C1 segment of cervical spinal cord (tissue), 14 donors: ENCODE measurements around the gene TMEM123.
"Not testable (repeated sequence)": the region's sequence is repeated elsewhere in the genome, so short reads cannot be mapped to it uniquely, and the experiment has no call there.

Experiments used
- DNase-seq, 14 donors: peaks; one replicate each; lab custom pipeline; 2025; lab: John Stamatoyannopoulos, UW

The TMEM123 gene

DNA sequence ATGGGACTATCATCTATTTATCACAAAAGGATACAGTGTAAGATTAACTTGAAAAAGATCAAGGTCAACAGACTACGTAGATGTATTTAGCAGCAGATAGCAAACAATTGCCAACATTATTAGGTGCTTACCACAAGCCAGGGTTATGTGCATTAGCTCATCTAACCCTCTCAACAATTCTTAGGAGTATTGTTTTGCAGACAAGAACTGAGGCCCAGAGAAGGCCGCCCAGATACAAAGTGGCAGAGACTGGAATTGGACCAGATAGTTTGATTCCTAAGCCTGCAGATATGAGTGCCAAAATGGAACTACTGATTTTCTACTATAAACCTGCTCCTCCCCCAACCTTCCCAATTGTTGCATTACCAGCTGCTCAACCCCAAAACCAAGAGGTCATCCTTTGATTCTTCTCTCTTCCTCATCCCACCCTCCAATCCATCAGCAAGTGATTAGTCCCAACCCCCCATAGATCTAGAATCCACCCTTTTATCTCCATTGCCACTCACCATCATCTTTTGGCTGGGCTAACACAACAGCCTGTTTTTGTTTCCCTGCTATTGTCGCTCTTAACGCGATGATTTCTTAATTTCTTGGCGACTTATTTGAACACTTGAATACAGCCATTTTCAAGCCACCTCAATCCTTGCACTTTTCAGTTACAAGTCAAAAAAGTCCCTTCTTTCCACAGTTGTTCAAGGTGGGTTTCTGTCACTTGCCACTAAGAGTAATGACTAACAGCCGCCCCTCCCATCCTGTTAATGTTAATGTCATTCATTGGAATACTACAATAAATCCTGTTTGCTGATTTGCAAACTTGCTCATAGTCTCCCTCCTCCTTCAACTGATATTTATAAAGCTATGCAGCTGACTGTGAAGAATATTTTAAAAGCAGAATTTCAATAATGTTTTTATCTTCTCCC lies 2.7 kb downstream of the TMEM123 start:
- DNase-seq = peak in 1 of 14 donors; percentile 27

DNA sequence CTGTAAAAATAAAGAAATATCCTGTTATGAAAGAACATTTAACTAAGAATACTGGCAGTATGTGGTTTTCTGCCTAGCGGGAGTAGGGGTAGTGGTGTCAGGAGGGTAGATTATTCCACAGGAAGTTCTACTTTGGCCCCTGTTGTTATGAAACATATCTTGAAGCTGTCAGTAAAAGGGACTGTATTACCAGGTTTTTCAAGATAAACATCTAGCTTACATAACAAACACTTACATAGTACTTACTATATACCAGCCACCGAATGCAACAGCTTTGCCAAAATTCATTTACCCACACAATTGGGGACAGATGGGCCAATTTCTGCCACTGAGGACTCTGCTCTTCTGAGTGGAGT lies 3.7 kb downstream of the TMEM123 start:
- no peak for DNase-seq

DNA sequence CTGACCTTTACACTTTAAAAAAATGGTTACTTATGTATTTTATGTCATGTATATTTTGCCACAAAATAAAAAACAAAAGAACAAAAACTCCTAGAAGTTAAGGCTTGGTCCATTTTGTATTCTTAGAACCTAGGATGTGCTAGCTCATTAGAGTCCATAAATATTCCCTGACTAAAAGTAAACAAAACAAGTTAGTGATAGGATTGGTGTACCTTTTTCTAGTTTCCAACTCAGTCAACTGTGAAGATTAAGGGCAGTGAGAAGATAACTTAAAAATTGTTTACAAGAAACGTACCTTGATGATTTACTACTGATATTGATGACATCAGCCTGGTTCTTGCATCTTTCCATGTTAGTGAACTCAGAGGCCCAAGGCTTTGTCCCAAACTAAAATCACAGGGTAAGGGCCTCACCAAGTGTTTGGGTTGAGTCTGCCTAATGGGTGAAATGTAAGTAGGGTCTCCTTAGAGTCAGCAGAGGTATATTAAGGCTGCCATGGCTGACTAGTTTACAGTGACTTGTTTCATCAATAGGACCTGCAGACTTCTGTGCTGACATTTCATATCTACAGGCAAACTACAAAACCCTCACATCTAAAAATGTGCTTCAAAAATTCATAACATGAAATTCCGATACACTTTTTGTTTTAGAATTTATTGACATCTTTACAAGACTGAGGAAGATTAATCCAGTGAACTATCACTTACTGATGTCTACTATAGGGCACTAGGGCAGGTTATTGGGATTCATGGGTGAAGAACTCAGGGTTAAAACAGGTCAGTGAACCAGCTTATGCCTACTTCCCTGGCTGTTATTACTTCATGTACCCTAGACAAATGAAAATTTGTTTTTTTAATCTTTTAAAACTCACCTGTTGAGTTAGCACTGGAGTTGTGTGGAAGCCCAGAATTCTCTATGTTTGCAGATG lies 4.4 kb downstream of the TMEM123 start:
- DNase-seq = no peak

DNA sequence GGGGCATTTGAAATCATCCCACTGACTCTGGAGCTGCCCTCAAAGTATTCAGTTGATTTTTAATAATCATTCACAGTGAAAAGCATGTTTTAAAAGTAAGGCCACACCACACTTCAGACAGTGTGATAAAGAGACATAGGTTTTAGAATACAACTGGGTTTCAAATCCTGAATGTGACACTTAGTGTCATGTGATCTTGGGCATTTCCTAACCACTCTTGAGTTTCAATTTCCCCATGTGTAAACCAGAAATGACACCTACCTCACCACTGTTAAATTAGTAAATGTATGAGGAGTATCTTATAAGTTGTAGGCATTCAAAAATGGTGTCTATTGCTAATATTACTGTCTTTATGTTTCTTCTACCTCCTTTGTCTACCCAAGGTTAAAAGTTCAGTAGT lies 5.4 kb downstream of the TMEM123 start:
- DNase-seq = no peak

DNA sequence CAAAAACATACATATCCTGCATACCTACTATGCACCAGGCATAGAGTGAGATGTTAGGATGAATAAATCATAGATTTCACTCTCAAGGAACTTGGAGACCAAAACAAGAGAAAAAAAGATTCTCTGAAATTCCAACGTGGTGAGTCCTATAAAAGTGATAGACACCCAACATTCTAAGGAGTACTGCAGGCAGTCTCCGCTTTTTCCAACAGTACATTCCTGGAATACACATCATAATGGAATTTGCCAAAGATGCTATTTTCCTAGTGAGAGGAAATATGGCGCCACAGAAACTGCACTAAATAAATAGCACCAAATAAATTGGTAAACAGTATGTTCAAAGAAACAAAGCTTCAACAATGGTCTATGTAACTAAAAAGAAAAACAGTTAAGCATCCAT lies 6.0 kb downstream of the TMEM123 start:
- no peak for DNase-seq

DNA sequence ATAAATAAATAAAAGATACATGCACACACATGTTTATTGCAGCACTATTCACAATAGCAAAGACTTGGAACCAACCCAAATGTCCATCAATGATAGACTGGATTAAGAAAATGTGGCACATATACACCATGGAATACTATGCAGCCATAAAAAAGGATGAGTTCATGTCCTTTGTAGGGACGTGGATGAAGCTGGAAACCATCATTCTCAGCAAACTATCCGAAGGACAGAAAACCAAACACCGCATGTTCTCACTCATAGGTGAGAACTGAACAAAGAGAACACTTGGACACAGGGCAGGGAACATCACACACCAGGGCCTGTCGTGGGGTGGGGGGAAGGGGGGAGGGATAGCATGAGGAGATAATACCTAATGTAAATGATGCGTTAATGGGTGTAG lies 7.9 kb downstream of the TMEM123 start:
- DNase-seq = not testable (repeated sequence)

DNA sequence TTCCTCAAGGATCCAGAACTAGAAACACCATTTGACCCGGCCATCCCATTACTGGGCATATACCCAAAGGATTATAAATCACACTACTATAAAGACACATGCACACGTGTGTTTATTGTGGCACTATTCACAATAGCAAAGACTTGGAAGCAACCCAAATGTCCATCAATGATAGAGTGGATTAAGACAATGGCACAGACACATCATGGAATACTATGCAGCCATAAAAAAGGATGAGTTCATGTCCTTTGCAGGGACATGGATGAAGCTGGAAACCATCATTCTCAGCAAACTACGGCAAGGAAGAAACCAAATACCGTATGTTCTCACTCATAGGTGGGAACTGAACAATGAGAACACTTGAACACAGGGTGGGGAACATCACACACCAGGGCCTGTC lies 8.4 kb downstream of the TMEM123 start:
- not testable (repeated sequence) for DNase-seq

DNA sequence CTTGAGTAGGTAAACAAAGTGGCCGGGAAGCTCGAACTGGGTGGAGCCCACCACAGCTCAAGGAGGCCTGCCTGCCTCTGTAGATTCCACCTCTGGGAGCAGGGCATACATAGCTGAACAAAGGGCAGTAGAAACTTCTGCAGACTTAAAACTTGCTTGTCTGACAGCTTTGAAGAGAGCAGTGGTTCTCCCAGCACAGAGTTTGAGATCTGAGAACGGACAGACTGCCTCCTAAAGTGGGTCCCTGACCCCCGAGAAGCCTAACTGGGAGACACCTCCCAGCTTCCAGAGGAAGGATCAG lies 13.6 kb downstream of the TMEM123 start:
- DNase-seq = not testable (repeated sequence)

DNA sequence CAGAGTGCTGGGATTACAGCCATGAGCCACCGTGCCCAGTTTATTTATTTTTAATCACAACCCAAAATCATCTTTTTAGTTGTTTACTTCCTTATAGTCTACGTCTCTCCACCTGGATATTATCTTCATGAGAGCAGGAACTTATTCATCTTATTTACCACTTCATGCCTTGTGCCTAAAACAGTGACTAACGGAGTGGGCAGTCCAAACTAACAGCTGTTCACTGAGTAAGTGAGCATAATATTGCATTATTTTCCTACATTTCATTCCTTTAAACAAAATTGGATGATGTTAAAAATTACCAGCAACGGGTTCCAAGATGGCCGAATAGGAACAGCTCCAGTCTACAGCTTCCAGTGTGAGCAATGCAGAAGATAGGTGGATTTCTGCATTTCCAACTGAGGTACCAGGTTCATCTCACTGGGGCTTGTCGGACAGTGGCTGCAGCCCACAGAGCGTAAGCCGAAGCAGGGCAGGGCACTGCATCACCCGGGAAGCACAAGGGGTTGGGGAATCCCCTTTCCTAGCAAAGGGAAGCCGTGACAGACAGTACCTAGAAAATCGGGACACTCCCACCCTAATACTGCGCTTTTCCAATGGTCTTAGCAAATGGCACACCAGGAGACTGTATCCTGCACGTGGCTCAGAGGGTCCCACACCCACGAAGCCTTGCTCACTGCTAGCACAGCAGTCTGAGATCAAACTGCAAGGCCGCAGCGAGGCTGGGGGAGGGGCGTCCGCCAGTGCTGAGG lies 14.1 kb downstream of the TMEM123 start:
- no peak for DNase-seq

DNA sequence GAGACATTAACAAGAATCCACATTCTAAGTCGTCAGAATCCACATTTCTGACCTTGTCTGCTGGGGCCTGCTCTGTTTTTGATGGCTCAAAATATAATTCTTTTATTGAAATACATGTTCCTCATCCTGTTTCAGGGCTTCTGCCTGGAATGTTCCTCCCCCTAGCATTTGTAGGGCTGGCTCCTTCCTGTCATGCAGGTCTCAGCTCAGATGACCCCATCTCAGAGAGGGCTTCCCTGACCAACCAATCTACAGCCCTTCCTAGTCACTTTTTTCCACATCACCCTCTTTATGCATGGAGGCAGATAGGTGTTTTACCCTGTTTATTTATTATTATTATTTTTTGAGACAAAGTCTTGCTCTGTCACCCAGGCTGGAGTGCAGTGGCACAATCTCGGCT lies 14.8 kb downstream of the TMEM123 start:
- no peak for DNase-seq

DNA sequence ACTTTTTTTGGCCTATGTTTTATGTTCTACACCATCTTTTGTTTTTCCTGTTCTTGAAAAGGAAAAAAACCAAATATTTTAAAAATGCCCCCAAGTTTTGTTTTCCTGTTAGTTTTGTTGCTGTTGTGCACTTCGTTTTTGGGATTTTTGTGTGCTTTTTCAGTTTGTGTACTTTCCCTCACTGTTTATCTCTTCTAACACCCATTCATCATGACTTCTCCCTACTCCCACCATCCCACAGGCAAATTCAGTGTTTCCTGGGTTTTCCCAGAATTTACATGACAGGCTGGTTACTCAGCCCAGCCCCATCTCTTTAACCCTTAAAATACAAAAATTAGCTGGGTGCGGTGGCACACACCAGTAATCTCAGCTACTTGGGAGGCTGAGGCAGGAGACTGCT lies 15.6 kb downstream of the TMEM123 start:
- no peak for DNase-seq

DNA sequence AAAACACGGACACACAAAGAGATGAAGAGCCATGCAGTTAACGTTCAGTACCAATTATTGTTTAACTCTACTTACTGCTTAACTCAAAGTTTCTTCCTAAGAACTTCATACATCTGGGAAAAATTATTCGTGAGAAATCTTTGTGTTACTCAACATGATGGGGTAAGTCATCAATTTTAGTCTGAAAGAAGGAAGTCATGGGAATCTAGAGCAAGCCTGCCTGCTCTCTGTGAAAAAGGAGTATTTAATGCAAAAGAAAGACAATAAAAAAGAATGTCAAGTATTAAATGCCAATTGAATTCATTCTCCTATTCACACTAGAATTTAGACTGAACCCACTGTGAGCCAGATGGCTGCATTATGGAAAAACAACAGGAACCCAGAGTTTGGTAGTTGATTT lies 16.0 kb downstream of the TMEM123 start:
- DNase-seq = no peak

DNA sequence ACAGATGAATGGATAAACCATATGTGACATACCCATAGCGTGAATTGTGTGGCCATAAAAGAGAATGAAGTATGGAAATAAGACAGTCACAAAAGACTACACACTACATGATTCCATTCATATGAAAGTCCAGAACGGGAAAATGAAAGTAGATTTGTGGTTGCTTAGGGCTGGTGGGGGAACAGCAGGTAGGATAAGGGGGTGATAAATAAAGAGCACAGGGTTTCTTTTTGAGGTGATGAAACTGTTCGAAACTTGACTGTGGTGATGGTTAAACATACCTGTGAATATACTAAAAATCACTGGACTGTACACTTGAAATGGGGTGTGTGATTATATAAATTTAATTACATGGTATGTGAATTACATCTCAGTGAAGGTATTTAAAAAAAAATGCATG lies 16.9 kb downstream of the TMEM123 start:
- DNase-seq = no peak

DNA sequence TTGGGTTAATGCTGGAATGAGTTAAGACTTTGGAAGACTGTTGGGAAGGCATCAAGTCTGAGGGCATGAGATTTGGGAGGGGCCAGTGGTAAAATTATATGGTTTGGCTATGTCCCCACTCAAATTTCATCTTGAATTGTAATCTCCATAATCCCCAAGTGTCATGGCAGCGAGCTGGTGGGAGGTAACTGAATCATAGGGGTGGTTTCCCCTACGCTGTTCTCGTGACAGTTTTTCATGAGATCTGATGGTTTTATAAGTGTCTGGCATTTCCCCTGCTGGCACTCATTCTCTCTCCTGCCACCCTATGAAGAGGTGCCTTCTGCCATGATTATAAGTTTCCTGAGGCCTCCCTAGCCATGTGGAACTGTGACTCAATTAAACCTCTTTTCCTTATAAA lies 19.0 kb downstream of the TMEM123 start:
- DNase-seq = not testable (repeated sequence)

DNA sequence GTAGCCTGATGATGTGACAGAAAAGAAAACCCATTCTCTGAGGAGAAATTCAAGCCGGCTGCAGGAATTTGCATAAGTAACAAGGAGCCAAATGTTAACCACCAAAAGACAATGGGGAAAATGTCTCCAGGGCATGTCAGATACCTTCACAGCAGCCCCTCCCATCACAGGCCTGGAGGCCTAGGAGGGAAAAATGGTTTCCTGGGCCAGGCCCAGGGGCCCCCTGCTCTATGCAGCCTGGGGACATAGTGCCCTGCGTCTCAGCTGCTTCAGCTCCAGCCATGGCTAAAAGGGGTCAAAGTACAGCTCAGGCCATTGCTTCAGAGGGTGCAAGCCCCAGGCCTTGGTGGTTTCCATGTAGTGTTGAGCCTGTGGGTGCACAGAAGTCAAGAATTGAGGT lies 20.0 kb downstream of the TMEM123 start:
- not testable (repeated sequence) for DNase-seq

DNA sequence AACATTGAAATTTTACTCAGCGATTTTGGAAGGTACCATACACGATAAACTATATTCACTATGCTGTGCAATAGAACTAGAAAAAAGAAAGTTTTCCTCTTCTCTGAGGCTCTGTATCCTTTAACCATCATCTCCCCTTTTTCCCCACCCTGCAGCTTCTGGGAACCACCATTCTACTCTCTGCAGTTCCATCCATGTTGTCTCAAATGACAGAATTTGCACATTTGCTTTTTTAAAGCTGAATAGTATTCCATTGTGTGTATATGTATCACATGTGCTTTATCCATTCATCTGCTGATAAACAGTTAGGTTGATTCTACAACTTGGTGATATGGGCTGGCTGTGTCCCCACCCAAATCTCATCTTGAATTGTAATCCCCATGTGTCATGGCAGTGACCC lies 21.2 kb downstream of the TMEM123 start:
- DNase-seq = no peak

DNA sequence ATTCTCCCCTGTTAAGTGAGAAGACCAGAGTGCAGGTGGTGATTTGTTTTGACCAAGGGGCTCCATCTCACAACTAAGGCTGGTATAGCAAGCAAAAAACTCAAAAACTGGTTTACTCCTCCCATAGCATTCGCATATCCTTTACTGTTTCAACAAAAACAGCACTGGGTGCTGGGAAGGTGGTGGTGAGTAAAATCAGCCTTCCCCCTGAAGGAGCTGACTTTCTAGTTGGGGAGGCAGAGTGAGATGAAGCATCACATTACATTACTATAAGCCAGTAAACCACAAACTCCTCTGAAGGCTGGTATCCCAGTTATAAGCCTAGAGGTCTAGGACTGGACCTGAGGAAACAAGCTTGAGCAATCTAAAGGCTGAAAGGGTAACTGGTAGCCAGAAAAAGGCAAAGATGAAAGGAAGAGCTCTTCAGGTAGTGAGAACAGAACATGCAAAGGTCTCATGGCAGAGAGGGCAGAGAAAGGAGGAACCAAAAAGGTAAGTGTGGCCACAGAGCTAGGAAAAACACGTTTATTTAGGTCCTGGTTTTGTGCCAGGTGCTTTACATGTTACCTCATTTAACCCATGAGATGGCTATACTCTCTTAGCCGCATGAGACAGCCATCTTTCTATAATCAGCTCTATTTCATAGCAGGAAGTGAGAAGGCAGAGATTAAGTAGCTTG lies 22.3 kb downstream of the TMEM123 start:
- DNase-seq = no peak

DNA sequence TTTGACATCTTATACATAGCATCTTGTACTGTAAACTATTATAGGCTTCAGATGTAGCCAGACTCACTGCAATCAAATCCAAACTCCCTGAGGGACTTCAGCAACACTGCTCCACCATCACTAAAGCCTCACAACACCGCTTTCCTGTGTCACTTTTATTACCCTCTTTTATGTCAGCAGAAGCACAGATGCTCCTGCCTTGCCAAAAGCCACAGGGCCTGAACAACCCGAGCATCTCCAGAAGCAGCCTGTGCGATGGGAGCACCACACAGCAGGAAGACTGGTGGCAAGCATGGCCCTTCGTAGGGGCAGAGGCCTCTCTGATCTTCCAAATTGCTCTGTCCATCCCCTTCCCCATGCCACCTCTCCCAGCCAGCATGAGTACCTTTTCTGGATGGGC lies 22.9 kb downstream of the TMEM123 start:
- DNase-seq = peak in 1 of 14 donors; percentile 35

DNA sequence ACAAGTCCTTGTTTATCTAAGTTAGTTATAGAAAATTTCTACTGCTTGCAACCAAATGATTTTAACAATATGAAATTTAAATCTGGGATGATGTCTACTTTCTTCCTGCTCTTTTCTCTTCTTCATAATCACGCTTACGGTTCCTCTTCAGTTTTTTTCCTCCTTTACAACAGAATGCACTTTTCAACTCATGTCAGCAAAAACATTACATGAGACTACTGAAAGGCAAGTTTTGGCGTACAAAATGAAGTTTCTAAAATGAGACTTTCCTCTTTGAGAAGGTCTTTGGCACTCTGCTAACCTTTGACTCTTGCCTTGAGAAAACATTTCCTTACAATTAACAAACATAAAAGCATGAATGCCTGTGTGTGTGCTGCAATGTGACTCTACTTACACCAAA lies 23.3 kb downstream of the TMEM123 start:
- no peak for DNase-seq

DNA sequence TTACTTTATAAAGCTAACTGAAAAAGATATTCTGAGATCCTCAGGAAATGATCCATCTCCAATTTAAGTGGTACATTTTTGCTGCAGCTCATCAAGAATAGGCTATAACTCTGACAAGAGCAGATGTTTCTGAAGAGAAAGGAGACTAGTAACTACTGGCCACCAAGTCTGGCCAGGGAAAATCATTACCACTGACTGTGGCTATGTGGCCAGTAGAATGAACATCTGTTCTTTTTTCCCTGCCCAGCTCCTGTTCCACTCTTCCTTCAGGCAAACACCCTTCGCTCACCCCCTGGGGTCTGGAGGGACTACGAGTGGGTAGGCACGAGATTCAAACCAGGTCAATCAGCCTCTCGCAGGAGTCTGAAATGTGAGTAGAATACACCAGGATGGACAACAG lies 23.9 kb downstream of the TMEM123 start:
- peak in 1 of 14 donors; percentile 24 for DNase-seq

DNA sequence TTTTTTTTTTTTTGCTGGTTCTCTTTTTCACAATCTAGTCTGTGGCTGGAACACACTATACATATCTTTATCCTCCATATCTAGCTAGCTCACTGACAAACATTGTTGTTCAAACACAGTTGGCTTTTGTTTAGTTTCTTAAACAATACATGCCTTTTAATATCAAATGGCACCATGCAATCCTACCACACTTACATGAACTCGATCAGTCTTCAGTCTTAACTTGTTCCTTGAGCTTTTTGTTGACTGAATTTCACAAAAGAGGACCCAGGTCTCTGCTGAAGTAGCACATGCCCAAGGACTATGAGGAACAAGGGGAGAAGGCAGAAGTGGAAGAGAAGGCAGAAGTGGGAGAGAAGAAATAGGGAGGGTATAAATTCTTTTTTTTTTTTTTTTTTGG lies 25.5 kb downstream of the TMEM123 start:
- peak in 2 of 14 donors; percentile 18 to 22 for DNase-seq
